GM12872 (cell line): ENCODE measurements around the gene GMFB.

Source experiments
- CTCF ChIP-seq: IDR thresholded peaks from 3 replicates; pipeline ENCODE4 v1.5.1; 2011; ENCODE audit warnings: low read depth, mild to moderate bottlenecking, low read length, moderate library complexity; ENCODE audit not compliant: insufficient read depth

Gene GMFB

GRCh38 chr14:54483073-54483745 is 5.6 kb downstream of the GMFB start:
- TF ChIP-seq CTCF, result no peak

GRCh38 chr14:54481695-54482094 is 7.1 kb downstream of the GMFB start:
- no peak for TF ChIP-seq CTCF

GRCh38 chr14:54480830-54481562 is 7.8 kb downstream of the GMFB start:
- TF ChIP-seq CTCF, result no peak

GRCh38 chr14:54478636-54479215 is 10.1 kb downstream of the GMFB start:
- TF ChIP-seq CTCF, result no peak

DNA sequence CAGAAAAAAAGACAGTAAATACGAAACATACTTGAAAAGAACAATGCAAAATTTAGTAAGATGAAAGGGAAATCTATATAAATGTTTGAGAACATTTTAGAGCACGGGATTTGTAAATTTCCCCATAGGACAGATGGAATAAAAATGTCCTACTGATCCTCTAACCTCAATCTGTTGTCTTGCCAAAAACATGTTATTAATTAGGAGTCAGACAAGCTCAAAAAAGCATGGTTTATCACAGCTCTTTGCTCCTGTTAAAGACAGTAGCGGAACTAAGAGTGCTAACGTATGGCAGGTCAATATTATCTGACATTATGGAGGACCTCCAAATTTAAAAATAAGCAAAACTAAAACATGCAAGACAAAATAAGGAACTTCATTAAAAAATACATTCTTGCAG is 12.9 kb downstream of the GMFB start:
- no peak for TF ChIP-seq CTCF

- TF ChIP-seq CTCF, result no peak
Observed at GRCh38 chr14:54475187-54475899, 13.4 kb downstream of the GMFB start.

DNA sequence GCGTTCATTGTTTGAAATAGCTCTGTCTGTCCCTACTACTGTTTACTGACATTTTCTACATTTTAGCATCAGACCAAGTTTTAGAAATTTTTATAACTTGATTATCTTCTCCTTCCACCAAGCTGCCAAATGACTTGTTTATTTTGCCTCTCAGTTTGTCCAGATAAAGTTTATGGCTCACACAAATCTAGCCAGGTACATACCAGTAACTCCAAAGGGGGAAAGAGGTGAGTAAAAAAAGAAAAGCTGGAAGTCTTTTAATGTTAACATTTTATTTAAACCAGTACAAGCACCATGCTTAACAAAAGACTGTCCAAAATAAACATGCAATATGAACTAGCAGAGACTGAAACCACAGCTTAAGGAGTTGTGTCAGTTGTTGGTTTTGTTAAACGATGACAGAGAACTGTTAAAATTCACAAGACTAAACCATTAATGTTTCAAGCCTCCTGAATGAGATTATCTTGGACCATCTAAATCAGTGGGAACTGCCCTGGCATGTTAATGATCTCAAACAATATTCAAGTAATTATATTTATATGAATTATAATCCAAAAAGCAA is 14.5 kb downstream of the GMFB start:
- no peak for TF ChIP-seq CTCF
